HG03135 (cell line): ENCODE results near the gene TBCCD1.
A peak's percentile ranks its signal among the peaks of the same experiment; 100 is the strongest.
"Not testable (repeated sequence)": the region's sequence is repeated elsewhere in the genome, so short reads cannot be mapped to it uniquely, and the experiment has no call there.

Source experiments
- ATAC-seq: cut with Tn5 transposase; IDR thresholded peaks from one replicate; pipeline ENCODE4 v1.9.1; 2021; ENCODE audit warnings: mild to moderate bottlenecking, moderate library complexity; ENCODE audit not compliant: unreplicated experiment

Gene TBCCD1

GRCh38 chr3:186596568-186597287 is 29.6 kb upstream of the TBCCD1 start:
- ATAC-seq, result no peak

GRCh38 chr3:186594591-186595113 is 27.5 kb upstream of the TBCCD1 start:
- ATAC-seq, result no peak

GRCh38 chr3:186593862-186594261 is 26.7 kb upstream of the TBCCD1 start:
- no peak for ATAC-seq

GRCh38 chr3:186592682-186593081 is 25.5 kb upstream of the TBCCD1 start:
- no peak for ATAC-seq

GRCh38 chr3:186590580-186591295 is 23.6 kb upstream of the TBCCD1 start:
- ATAC-seq, result no peak

- ATAC-seq, result no peak
These were observed 22.9 kb upstream of the TBCCD1 start for GRCh38 chr3:186589856-186590579.

GRCh38 chr3:186589121-186589520 is 22.0 kb upstream of the TBCCD1 start:
- no peak for ATAC-seq

- ATAC-seq, result no peak
These were observed 21.5 kb upstream of the TBCCD1 start for GRCh38 chr3:186588632-186589031.

GRCh38 chr3:186587183-186587582 is 20.0 kb upstream of the TBCCD1 start:
- ATAC-seq, result no peak

GRCh38 chr3:186586245-186586644 is 19.1 kb upstream of the TBCCD1 start:
- not testable (repeated sequence) for ATAC-seq

- ATAC-seq, result no peak
These were observed 16.7 kb upstream of the TBCCD1 start for GRCh38 chr3:186583831-186584230.

GRCh38 chr3:186582541-186582940 is 15.4 kb upstream of the TBCCD1 start:
- no peak for ATAC-seq

GRCh38 chr3:186580785-186581184 is 13.6 kb upstream of the TBCCD1 start:
- ATAC-seq, result no peak

- no peak for ATAC-seq
These were observed 10.4 kb upstream of the TBCCD1 start for GRCh38 chr3:186577521-186577920.

GRCh38 chr3:186571644-186572013 is 4.5 kb upstream of the TBCCD1 start:
- no peak for ATAC-seq

GRCh38 chr3:186570941-186571643 is 4.0 kb upstream of the TBCCD1 start:
- no peak for ATAC-seq

GRCh38 chr3:186570096-186570940 is 3.2 kb upstream of the TBCCD1 start, which contains the start of gene DNAJB11:
Gene DNAJB11, plus strand, starts transcription at chr3:186570720. Its CDS starts 178 bp downstream, at chr3:186570898.
- ATAC-seq, result peak; percentile 85

- no peak for ATAC-seq
These were observed 2.6 kb upstream of the TBCCD1 start for GRCh38 chr3:186569779-186570095.

- ATAC-seq, result not testable (repeated sequence)
These were observed 2.2 kb upstream of the TBCCD1 start for GRCh38 chr3:186569361-186569760.

- no peak for ATAC-seq
These were observed 417 bp downstream of the TBCCD1 start for GRCh38 chr3:186566772-186567071.
